Measurements from ENCODE around the gene PLA2G4C.
"Not testable (repeated sequence)": the region's sequence is repeated elsewhere in the genome, so short reads cannot be mapped to it uniquely, and the experiment has no call there.

Gene PLA2G4C

GRCh38 chr19:48108997-48109782 lies 1.4 kb downstream of the PLA2G4C start:
- DNase-seq: no peak

GRCh38 chr19:48103922-48104321 lies 6.7 kb downstream of the PLA2G4C start:
- no peak for DNase-seq

- peak; percentile 55 for DNase-seq
These were observed 7.5 kb downstream of the PLA2G4C start for GRCh38 chr19:48102870-48103751.

- no peak for DNase-seq
These were observed 14.9 kb downstream of the PLA2G4C start for GRCh38 chr19:48095612-48096175.

- DNase-seq: no peak
These were observed 15.8 kb downstream of the PLA2G4C start for GRCh38 chr19:48094855-48095203.

- DNase-seq: no peak
These were observed 16.3 kb downstream of the PLA2G4C start for GRCh38 chr19:48094129-48094854.

GRCh38 chr19:48091111-48091718 lies 19.4 kb downstream of the PLA2G4C start:
- not testable (repeated sequence) for DNase-seq

- no peak for DNase-seq
These were observed 20.3 kb downstream of the PLA2G4C start for GRCh38 chr19:48090281-48090802.

GRCh38 chr19:48088991-48089390 lies 21.6 kb downstream of the PLA2G4C start:
- DNase-seq: not testable (repeated sequence)

- DNase-seq: no peak
These were observed 24.4 kb downstream of the PLA2G4C start for GRCh38 chr19:48085904-48086864.

GRCh38 chr19:48085076-48085475 lies 25.5 kb downstream of the PLA2G4C start:
- DNase-seq: no peak

GRCh38 chr19:48081106-48081505 lies 29.5 kb downstream of the PLA2G4C start:
- DNase-seq: no peak

- not testable (repeated sequence) for DNase-seq
These were observed 40.3 kb downstream of the PLA2G4C start for GRCh38 chr19:48070177-48070769.

GRCh38 chr19:48069435-48069834 lies 41.2 kb downstream of the PLA2G4C start:
- no peak for DNase-seq

GRCh38 chr19:48064509-48064908 lies 46.1 kb downstream of the PLA2G4C start:
- DNase-seq: no peak

- no peak for DNase-seq
These were observed 48.9 kb downstream of the PLA2G4C start for GRCh38 chr19:48061401-48062344.

- no peak for DNase-seq
These were observed 50.2 kb downstream of the PLA2G4C start for GRCh38 chr19:48060381-48060780.

- DNase-seq: no peak
These were observed 51.3 kb downstream of the PLA2G4C start for GRCh38 chr19:48059331-48059730.

GRCh38 chr19:48053856-48054255 lies 56.8 kb downstream of the PLA2G4C start:
- no peak for DNase-seq

Data from RPMI8226 (cell line).